Right lobe of liver (tissue), 4 donors: ENCODE measurements around the gene ZMYM4.

Experiments
- CTCF ChIP-seq, 4 donors: fragments of 200-600 bp in 3 of 4; fragments of 450-650 bp in 1 of 4; IDR thresholded peaks; one replicate each; pipeline versions ENCODE4 v1.5.1 to v1.8.0; 2016 to 2022; ENCODE audit warnings: antibody characterized with exemption in 4 of 4, mild to moderate bottlenecking in 2 of 4
- POLR2A ChIP-seq: fragments of 450-650 bp; IDR thresholded peaks from one replicate; pipeline ENCODE4 v1.6.1; 2017; ENCODE audit warnings: antibody characterized with exemption, mild to moderate bottlenecking
- donor health status: DM: no; HTN: no; CAD: no.
- donor health status: DM: no; HTN: no; CAD: no.
- donor health status: DM: no; HTN: yes; CAD: no.

GRCh38 chr1:35290452-35290851, 21.9 kb downstream of the ZMYM4 start:
- TF ChIP-seq CTCF (IDR thresholded peaks at IDR 0.05) (no peak), POLR2A (no peak)
